NOMO-1 (cell line): ENCODE measurements around the gene PPP4R2.

Experiments
- DNase-seq, 2 experiments: peaks; one replicate each; lab custom pipeline; 2025; ENCODE audit not compliant: unreplicated experiment in 2 of 2; lab: John Stamatoyannopoulos, UW

PPP4R2 gene

GRCh38 chr3:73021301-73021835 lies 24.8 kb downstream of the PPP4R2 start:
- DNase-seq, result no peak

- DNase-seq, result no peak
Measured at GRCh38 chr3:73024836-73025235, 28.2 kb downstream of the PPP4R2 start.

GRCh38 chr3:73026111-73026759 lies 29.6 kb downstream of the PPP4R2 start:
- DNase-seq, result no peak

GRCh38 chr3:73026760-73027113 lies 30.1 kb downstream of the PPP4R2 start:
- DNase-seq, result no peak

- DNase-seq, result no peak
Measured at GRCh38 chr3:73028803-73029202, 32.2 kb downstream of the PPP4R2 start.

GRCh38 chr3:73029321-73029796 lies 32.7 kb downstream of the PPP4R2 start:
- no peak for DNase-seq

GRCh38 chr3:73030073-73030597 lies 33.5 kb downstream of the PPP4R2 start:
- no peak for DNase-seq

GRCh38 chr3:73031573-73032103 lies 35.0 kb downstream of the PPP4R2 start:
- DNase-seq, result no peak

- DNase-seq, result no peak
Measured at GRCh38 chr3:73036694-73037591, 40.3 kb downstream of the PPP4R2 start.

- DNase-seq, result no peak
Measured at GRCh38 chr3:73041537-73041936, 44.9 kb downstream of the PPP4R2 start.

- DNase-seq, result no peak
Measured at GRCh38 chr3:73043414-73043813, 46.8 kb downstream of the PPP4R2 start.

GRCh38 chr3:73045391-73045790 lies 48.8 kb downstream of the PPP4R2 start:
- no peak for DNase-seq

- no peak for DNase-seq
Measured at GRCh38 chr3:73046195-73046594, 49.6 kb downstream of the PPP4R2 start.

GRCh38 chr3:73049319-73049718 lies 52.7 kb downstream of the PPP4R2 start:
- no peak for DNase-seq

- no peak for DNase-seq
Measured at GRCh38 chr3:73052857-73053256, 56.2 kb downstream of the PPP4R2 start.

- DNase-seq, result no peak
Measured at GRCh38 chr3:73055583-73055982, 59.0 kb downstream of the PPP4R2 start.

- DNase-seq, result peak in 1 of 2 experiments; percentile 52
Measured at GRCh38 chr3:73056014-73056844, 59.6 kb downstream of the PPP4R2 start.

- no peak for DNase-seq
Measured at GRCh38 chr3:73056845-73057150, 60.2 kb downstream of the PPP4R2 start.

GRCh38 chr3:73060302-73060723 lies 63.7 kb downstream of the PPP4R2 start:
- no peak for DNase-seq

GRCh38 chr3:73061416-73061815 lies 64.8 kb downstream of the PPP4R2 start, which contains the start of gene EBLN2:
Gene EBLN2, plus strand, starts transcription at chr3:73061659. Its CDS starts 423 bp downstream, at chr3:73062082.
- DNase-seq, result no peak
